AG09309 (cell line): ENCODE data around the gene TMEM184B.

Experiments used
- DNase-seq: peaks from one replicate; pipeline ENCODE4 v3.0.0-alpha.2; 2010; ENCODE audit warnings: low read depth
- H3K4me3 ChIP-seq: 2 replicates; pipeline ENCODE4 v1.5.1; 2011; ENCODE audit warnings: mild to moderate bottlenecking, low read depth, low read length, moderate library complexity; ENCODE audit not compliant: control insufficient read depth
- TF ChIP-seq, protein P1 (sequence below): IDR thresholded peaks from 2 replicates; pipeline ENCODE4 v1.5.1; 2011; ENCODE audit warnings: mild to moderate bottlenecking, low read depth, low read length, inconsistent platforms; ENCODE audit not compliant: insufficient read depth, control insufficient read depth; ENCODE audit errors: missing control alignments

Gene TMEM184B

GRCh38 chr22:38296372-38296771 is 23.6 kb upstream of the TMEM184B start:
- no peak for DNase-seq
- no peak overlapping the region for H3K4me3 ChIP-seq
- TF ChIP-seq, protein P1, sequence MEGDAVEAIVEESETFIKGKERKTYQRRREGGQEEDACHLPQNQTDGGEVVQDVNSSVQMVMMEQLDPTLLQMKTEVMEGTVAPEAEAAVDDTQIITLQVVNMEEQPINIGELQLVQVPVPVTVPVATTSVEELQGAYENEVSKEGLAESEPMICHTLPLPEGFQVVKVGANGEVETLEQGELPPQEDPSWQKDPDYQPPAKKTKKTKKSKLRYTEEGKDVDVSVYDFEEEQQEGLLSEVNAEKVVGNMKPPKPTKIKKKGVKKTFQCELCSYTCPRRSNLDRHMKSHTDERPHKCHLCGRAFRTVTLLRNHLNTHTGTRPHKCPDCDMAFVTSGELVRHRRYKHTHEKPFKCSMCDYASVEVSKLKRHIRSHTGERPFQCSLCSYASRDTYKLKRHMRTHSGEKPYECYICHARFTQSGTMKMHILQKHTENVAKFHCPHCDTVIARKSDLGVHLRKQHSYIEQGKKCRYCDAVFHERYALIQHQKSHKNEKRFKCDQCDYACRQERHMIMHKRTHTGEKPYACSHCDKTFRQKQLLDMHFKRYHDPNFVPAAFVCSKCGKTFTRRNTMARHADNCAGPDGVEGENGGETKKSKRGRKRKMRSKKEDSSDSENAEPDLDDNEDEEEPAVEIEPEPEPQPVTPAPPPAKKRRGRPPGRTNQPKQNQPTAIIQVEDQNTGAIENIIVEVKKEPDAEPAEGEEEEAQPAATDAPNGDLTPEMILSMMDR = no peak

DNA sequence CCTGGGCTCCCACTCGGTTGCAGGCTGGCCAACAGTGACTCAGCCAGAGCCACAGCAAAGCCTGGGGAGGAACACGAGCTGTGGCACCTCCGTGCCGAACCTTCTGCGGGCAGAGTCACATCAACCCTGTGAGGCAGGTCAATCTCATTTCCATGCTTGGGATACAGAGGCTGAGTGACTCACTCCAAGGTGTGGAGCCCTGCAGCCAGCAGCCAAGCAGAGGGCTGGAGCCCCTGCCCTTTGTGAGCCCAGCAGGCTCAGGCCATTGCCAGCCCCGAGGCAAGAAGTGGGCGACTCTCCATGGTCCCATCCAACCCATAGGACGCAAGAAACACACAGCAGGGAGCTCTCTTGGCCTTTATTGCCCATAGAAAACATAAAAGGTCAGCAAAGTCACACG is 23.1 kb upstream of the TMEM184B start:
- H3K4me3 ChIP-seq = no peak overlapping the region
- TF ChIP-seq, protein P1 = no peak
- DNase-seq = no peak

DNA sequence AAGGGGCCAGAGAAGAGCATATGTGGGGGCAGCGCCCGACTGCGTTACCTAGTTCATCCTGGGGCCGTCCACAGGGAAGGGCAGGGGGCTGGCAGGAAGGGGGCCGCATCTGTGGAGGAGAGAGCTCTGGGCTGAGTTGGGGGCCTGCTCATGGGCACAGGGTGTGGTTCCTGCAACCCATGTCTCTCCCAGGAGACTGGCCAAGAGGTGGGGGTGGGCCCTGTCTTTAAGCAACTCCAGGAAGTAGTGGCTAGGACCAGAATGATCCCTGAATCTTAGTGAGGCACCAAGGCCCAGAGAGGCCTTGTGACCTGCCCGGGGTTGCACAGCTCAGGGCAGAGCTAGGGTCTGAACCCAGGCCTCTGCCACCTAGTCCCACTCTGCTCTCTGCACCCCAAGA is 22.5 kb upstream of the TMEM184B start:
- TF ChIP-seq, protein P1 = no peak
- no peak for DNase-seq
- H3K4me3 ChIP-seq = no peak overlapping the region

DNA sequence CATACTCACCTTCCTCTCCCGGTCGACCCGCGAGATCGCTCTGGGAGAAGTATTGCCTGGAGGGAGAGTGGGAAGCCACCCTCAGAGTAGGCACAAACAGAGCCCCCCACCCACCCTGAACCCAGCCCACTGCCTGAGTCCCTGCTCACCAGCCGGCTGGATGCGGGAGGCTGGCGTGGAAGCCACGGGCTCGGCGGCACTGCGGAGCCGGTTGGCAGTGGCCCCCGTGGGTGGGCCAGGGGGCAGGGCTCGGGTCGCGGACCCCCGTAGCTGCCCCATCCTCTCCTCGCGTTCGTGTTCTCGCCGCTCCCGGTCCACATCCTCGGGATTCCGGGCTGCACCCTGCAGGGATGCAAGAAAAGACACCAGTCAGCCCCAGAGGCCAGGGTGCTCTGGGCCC is 21.4 kb upstream of the TMEM184B start:
- no peak overlapping the region for H3K4me3 ChIP-seq
- TF ChIP-seq, protein P1 = no peak
- no peak for DNase-seq

DNA sequence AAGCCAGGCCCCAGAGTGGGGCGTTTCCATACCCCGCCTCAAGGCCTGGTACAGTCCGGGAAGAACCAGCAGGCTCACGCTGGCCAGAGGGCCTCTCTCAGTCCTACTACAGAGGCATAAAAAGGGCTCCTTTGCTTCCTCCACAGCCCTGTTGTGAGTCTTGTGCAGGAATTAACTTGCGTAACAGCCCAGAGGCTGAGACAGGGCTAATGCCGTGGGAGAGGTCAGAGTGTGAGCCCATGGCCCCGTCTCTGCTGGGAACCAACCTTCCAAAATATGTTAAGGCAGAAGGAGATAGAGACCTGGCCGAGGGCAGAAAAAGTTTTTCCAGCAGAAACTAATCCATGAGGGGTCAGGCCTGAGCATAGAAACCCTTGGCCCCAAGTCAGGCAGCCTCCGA is 19.9 kb upstream of the TMEM184B start:
- no peak overlapping the region for H3K4me3 ChIP-seq
- TF ChIP-seq, protein P1 = no peak
- DNase-seq = no peak

DNA sequence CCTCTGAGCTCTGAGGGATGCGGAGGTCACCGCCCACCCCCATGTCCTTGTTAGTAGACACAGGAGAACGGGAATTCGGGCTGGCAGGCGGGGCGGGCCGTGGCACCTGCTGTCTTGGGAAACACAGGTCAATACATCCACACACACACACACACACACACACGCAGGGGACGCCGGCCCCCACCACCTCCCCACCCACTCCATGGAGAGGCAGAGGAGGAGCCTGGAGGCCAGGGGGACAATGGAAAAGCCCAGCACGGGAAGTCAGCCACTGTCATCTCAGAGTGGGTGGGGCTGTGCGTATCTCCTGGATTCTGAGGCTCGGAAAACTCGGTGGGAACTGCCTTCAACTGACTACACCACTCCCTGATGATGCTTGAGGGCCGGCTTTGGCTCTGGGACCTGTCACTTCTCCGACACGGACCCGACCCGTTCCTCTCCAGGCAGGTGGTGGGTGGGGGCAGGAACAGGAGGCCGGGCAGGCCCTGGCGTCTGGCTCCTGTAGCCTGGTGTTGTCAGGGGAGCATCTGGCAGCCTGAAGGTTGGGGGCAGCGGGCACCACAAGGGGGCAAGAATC is 18.5 kb upstream of the TMEM184B start:
- no peak for DNase-seq
- TF ChIP-seq, protein P1 = no peak

GRCh38 chr22:38290347-38290746 is 17.5 kb upstream of the TMEM184B start:
- no peak for DNase-seq
- TF ChIP-seq, protein P1 = no peak
- H3K4me3 ChIP-seq = no peak overlapping the region

More for the DNA sequence above, 18.5 kb upstream of the TMEM184B start:
- H3K4me3 ChIP-seq = no peak overlapping the region
